ENCODE data around the gene DGCR6.
"Not testable (repeated sequence)": the region's sequence is repeated elsewhere in the genome, so short reads cannot be mapped to it uniquely, and the experiment has no call there.

DNA sequence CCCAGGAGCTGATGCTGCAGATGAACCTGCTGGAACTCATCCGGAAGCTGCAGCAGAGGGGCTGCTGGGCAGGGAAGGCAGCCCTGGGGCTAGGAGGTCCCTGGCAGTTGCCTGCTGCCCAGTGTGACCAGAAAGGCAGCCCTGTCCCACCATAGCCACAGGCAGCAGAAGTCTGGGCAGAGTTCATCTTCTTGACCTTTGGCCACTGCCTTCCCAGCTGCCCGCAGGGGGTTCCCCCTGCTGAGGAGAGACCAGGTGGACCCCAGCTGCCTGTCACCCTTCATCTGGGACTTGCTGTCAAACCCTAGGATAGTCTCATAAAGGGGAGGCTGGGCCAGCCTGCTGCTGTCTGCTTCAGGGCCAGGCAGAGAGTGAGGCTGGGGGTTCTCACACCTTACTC lies 5.4 kb downstream of the DGCR6 start:
- TF ChIP-seq FOXP2 (optimal IDR thresholded peaks at IDR 0.05; ENCODE audit: control extremely low read depth, extremely low read length, insufficient read depth); EZH2 (IDR thresholded peaks at IDR 0.05): not testable (repeated sequence)

Measured in SK-N-MC (cell line).